GM23338 (cell line): ENCODE results near the gene SLC9C2. TPM values are rescaled to one million over a fixed set of nuclear protein-coding genes. Genes with fewer than 3 reads are reported as not detected.

ENCODE experiments used
- ATAC-seq: fragments of 200-7000 bp; cut with Tn5 transposase; 3 replicates; pipeline ENCODE4 v1.9.1; 2020
- DNase-seq: peaks from one replicate; pipeline ENCODE4 v3.0.0-alpha.2; 2015; ENCODE audit warnings: low spot score
- H2AFZ ChIP-seq: fragments of 200-600 bp; sonication (generic); 2 replicates; pipeline ENCODE4 v1.8.0; 2016; ENCODE audit warnings: antibody characterized with exemption, mild to moderate bottlenecking, moderate library complexity
- H3F3A ChIP-seq: fragments of 200-600 bp; sonication (generic); replicated peaks from 2 replicates; pipeline ENCODE4 v1.8.0; 2017; ENCODE audit warnings: antibody characterized with exemption, mixed run types, low read depth
- H3K27ac ChIP-seq: fragments of 200-600 bp; sonication (generic); 2 replicates; pipeline ENCODE4 v1.6.1; 2016; ENCODE audit warnings: low read depth
- H3K27me3 ChIP-seq: fragments of 200-600 bp; sonication (generic); 2 replicates; pipeline ENCODE4 v1.8.0; 2016; ENCODE audit warnings: mild to moderate bottlenecking, mixed run types, moderate library complexity; ENCODE audit not compliant: insufficient read depth
- H3K36me3 ChIP-seq: fragments of 200-600 bp; sonication (generic); 2 replicates; pipeline ENCODE4 v1.8.0; 2016; ENCODE audit warnings: mild to moderate bottlenecking; ENCODE audit not compliant: insufficient read depth
- H3K4me1 ChIP-seq: fragments of 200-600 bp; sonication (generic); 2 replicates; pipeline ENCODE4 v1.8.0; 2016; ENCODE audit warnings: mild to moderate bottlenecking, moderate library complexity; ENCODE audit not compliant: insufficient read depth
- H3K4me2 ChIP-seq: fragments of 200-600 bp; sonication (generic); 2 replicates; pipeline ENCODE4 v1.7.1; 2017; ENCODE audit warnings: mixed run types
- H3K4me3 ChIP-seq: fragments of 200-600 bp; sonication (generic); 2 replicates; pipeline ENCODE4 v1.6.1; 2016; ENCODE audit warnings: mixed run types
- H3K79me2 ChIP-seq: fragments of 200-600 bp; sonication (generic); replicated peaks from 2 replicates; pipeline ENCODE4 v1.8.0; 2017; ENCODE audit warnings: mild to moderate bottlenecking; ENCODE audit not compliant: insufficient read depth
- H3K9me2 ChIP-seq: fragments of 200-600 bp; sonication (generic); 2 replicates; pipeline ENCODE4 v1.8.0; 2017; ENCODE audit not compliant: insufficient read depth
- H4K20me1 ChIP-seq: fragments of 200-600 bp; sonication (generic); replicated peaks from 2 replicates; pipeline ENCODE4 v1.8.0; 2017; ENCODE audit warnings: mild to moderate bottlenecking; ENCODE audit not compliant: insufficient read depth
- H3K27ac Mint-ChIP-seq: 2 replicates; pipeline ENCODE4 v1.8.0; 2020; ENCODE audit warnings: inconsistent platforms, mild to moderate bottlenecking, moderate library complexity, mixed read lengths
- H3K27me3 Mint-ChIP-seq: 3 replicates; pipeline ENCODE4 v1.8.0; 2022; ENCODE audit warnings: low read depth, mild to moderate bottlenecking, moderate library complexity, mixed read lengths, inconsistent platforms; ENCODE audit not compliant: insufficient read depth, poor library complexity
- H3K36me3 Mint-ChIP-seq: 3 replicates; pipeline ENCODE4 v1.8.0; 2021; ENCODE audit warnings: low read depth, mild to moderate bottlenecking, inconsistent platforms, moderate library complexity, mixed read lengths
- H3K4me1 Mint-ChIP-seq: 3 replicates; pipeline ENCODE4 v1.8.0; 2020; ENCODE audit warnings: mild to moderate bottlenecking, inconsistent platforms, mixed read lengths
- H3K4me3 Mint-ChIP-seq: 3 replicates; pipeline ENCODE4 v1.8.0; 2021; ENCODE audit warnings: moderate library complexity, mild to moderate bottlenecking, inconsistent platforms, mixed read lengths
- H3K9me3 Mint-ChIP-seq: 3 replicates; pipeline ENCODE4 v1.8.0; 2020; ENCODE audit warnings: moderate library complexity, mild to moderate bottlenecking, inconsistent platforms, mixed read lengths
- CREB1 ChIP-seq: fragments of 250-450 bp; sonication (Bioruptor Pico); IDR thresholded peaks from 2 replicates; pipeline ENCODE4 v1.5.0; 2020; ENCODE audit warnings: low read depth, mild to moderate bottlenecking, moderate library complexity
- EZH2 ChIP-seq: fragments of 200-600 bp; sonication (generic); IDR thresholded peaks from one replicate; pipeline ENCODE4 v1.8.0; 2017; ENCODE audit warnings: antibody characterized with exemption, mild to moderate bottlenecking, low read depth; ENCODE audit not compliant: unreplicated experiment
- EZH2phosphoT487 ChIP-seq: fragments of 200-600 bp; sonication (generic); IDR thresholded peaks from one replicate; pipeline ENCODE4 v1.8.1; 2018; ENCODE audit warnings: antibody characterized with exemption; ENCODE audit not compliant: unreplicated experiment
- JUNB ChIP-seq: IDR thresholded peaks from one replicate; pipeline ENCODE4 v1.6.1; 2016; ENCODE audit warnings: antibody characterized with exemption; ENCODE audit not compliant: unreplicated experiment
- NANOG ChIP-seq: IDR thresholded peaks from 2 replicates; pipeline ENCODE4 v1.6.1; 2016; ENCODE audit warnings: antibody characterized with exemption, borderline replicate concordance
- POLR2AphosphoS5 ChIP-seq: IDR thresholded peaks from 2 replicates; pipeline ENCODE4 v1.6.1; 2016; ENCODE audit warnings: antibody characterized with exemption, low read depth
- STAT1 ChIP-seq: IDR thresholded peaks from one replicate; pipeline ENCODE4 v1.6.1; 2016; ENCODE audit warnings: antibody characterized with exemption; ENCODE audit not compliant: unreplicated experiment
- ZNF114 ChIP-seq: fragments of 250-450 bp; sonication (Bioruptor Pico); IDR thresholded peaks from 2 replicates; pipeline ENCODE4 v1.5.0; 2020; ENCODE audit warnings: mild to moderate bottlenecking, moderate library complexity
- ZNF331 ChIP-seq: fragments of 250-450 bp; sonication (Bioruptor Pico); IDR thresholded peaks from 2 replicates; pipeline ENCODE4 v1.5.0; 2020; ENCODE audit warnings: low read depth, mild to moderate bottlenecking, moderate library complexity
- polyA plus RNA-seq: library from polyadenylated mRNA; unstranded; fragments of >200 nt; fragmentation: Nextera tagmentation; extraction: Ambion mirVana; gene quantifications from 2 replicates; pipeline ENCODE4 v1.2.1, GENCODE V29; 2016
- total RNA-seq: library from RNA; depleted of rRNA; stranded (reverse); fragments of >200 nt; shearing (Covaris generic); gene quantifications from 2 replicates; pipeline ENCODE4 v1.2.3, GENCODE V29; 2014
- TF ChIP-seq, protein P1 (sequence below): IDR thresholded peaks from one replicate; pipeline ENCODE4 v1.6.1; 2018; ENCODE audit warnings: antibody characterized with exemption; ENCODE audit not compliant: unreplicated experiment
- TF ChIP-seq, protein P2 (sequence below): IDR thresholded peaks from 2 replicates; pipeline ENCODE4 v1.6.1; 2016; ENCODE audit warnings: antibody characterized with exemption
- TF ChIP-seq, protein P3 (sequence below), 2 experiments: fragments of 200-600 bp in 1 of 2; sonication (generic) in 1 of 2; conservative IDR thresholded peaks; 2 replicates each; pipeline versions ENCODE4 v1.5.1 to v1.6.1; 2016 to 2017; ENCODE audit warnings: antibody characterized with exemption in 2 of 2, low read depth in 2 of 2, mild to moderate bottlenecking in 2 of 2, moderate library complexity in 1 of 2

The SLC9C2 gene
- total and polyA plus RNA-seq, 2 experiments from 2014 or later, result not detected

DNA sequence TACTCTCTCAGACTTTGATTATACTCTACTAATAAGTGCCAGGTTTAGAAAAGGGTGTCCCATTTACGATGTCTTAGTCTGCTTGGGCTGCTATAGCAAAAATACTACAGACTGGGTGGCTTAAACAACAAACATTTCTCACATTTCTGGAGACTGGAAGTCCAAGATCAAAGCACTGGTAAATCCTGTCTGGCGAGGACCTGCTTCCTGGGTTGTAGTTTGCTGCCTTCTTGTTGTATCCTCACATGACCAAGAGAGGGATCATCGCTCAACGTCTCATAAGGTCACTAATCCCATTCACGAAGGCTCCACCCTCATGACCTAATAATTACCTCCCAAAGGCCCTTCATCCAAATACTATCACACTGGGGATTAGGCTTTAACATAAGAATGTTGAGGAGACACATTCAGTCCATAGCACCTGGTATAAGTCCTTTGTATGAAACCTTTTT is 113.7 kb downstream of the SLC9C2 start (continued):
- TF ChIP-seq, protein P1, sequence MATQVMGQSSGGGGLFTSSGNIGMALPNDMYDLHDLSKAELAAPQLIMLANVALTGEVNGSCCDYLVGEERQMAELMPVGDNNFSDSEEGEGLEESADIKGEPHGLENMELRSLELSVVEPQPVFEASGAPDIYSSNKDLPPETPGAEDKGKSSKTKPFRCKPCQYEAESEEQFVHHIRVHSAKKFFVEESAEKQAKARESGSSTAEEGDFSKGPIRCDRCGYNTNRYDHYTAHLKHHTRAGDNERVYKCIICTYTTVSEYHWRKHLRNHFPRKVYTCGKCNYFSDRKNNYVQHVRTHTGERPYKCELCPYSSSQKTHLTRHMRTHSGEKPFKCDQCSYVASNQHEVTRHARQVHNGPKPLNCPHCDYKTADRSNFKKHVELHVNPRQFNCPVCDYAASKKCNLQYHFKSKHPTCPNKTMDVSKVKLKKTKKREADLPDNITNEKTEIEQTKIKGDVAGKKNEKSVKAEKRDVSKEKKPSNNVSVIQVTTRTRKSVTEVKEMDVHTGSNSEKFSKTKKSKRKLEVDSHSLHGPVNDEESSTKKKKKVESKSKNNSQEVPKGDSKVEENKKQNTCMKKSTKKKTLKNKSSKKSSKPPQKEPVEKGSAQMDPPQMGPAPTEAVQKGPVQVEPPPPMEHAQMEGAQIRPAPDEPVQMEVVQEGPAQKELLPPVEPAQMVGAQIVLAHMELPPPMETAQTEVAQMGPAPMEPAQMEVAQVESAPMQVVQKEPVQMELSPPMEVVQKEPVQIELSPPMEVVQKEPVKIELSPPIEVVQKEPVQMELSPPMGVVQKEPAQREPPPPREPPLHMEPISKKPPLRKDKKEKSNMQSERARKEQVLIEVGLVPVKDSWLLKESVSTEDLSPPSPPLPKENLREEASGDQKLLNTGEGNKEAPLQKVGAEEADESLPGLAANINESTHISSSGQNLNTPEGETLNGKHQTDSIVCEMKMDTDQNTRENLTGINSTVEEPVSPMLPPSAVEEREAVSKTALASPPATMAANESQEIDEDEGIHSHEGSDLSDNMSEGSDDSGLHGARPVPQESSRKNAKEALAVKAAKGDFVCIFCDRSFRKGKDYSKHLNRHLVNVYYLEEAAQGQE, result no peak
- TF ChIP-seq POLR2AphosphoS5 (0 out of 2 replicates have a peak, but pooled peaks have one; percentile 16), CREB1 (CRISPR knock-in tag) (peak; percentile 23; the same call in 1 of the 2 replicates), ZNF331 (CRISPR knock-in tag) (no peak), EZH2 (no peak), JUNB (no peak), ZNF114 (CRISPR knock-in tag) (no peak), NANOG (no peak), STAT1 (no peak)

DNA sequence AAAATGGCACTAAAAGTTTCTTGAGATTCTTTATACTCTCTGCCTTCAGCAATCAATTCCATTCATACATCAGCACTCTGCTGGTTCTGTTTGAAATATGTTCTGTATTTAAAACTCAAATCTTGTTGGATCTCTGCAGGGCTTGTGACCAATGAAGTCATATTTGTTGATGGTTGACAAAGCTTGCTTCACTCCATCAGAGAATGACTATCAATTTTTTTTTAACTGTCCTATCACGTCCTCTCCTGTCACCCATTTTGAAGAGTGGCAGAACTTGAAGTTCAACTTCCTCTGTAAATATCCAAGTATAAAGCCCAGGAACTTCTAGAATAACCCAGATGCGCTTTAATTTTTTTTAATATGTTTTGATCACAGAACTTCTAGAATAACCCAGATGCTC is 114.9 kb downstream of the SLC9C2 start:
- Histone ChIP-seq H3K27me3 (no peaks in the 10 kb centered on the region), H3K36me3 (peaks cover 51% of the 10 kb centered on the region), H4K20me1 (peaks cover 2% of the 10 kb centered on the region; the same call in 1 of the 2 replicates), H3F3A (0 out of 2 replicates have a peak, but pooled peaks cover 10% of the 10 kb centered on the region), H3K4me3 (no peak overlapping the region), H3K79me2 (no peaks in the 10 kb centered on the region; the same call in 1 of the 2 replicates), H3K4me1 (peaks cover 8% of the 10 kb centered on the region), H3K27ac (0 out of 2 replicates have a peak overlapping the region, but pooled peaks have one; percentile 3), H2AFZ (no peak overlapping the region), H3K9me2 (peaks cover 8% of the 10 kb centered on the region; the same call in 1 of the 2 replicates), H3K4me2 (no peak overlapping the region)
- Mint-ChIP-seq H3K27ac (no peak overlapping the region), H3K9me3 (peaks cover 6% of the 10 kb centered on the region), H3K36me3 (peaks cover 89% of the 10 kb centered on the region), H3K27me3 (peaks cover 11% of the 10 kb centered on the region), H3K4me1 (peaks cover 9% of the 10 kb centered on the region), H3K4me3 (no peak overlapping the region)
- ATAC-seq (no peak), DNase-seq (no peak)
- TF ChIP-seq STAT1, result no peak

DNA sequence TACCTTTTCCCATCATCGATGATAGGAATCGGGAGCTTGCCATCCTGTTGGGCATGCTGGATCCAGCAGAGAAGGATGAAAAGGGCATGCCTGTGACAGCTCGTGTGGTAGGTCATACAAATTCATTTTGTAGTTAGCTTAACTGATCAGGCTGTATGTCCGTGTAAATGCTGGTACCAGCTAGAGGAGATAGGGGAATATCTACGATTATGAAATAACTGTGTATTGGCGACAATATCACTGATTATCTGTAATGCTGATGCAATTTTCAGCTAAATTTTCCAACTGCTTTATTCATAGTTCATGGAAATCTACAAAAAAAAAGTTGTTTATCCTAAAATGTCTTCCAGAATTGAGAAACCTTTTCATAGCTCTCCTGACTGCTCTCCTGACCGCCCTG is 117.5 kb downstream of the SLC9C2 start:
- Histone ChIP-seq H4K20me1 (peaks cover 11% of the 10 kb centered on the region; the same call in 1 of the 2 replicates), H3F3A (0 out of 2 replicates have a peak, but pooled peaks cover 10% of the 10 kb centered on the region), H3K4me2 (no peak overlapping the region), H2AFZ (no peak overlapping the region), H3K27me3 (no peaks in the 10 kb centered on the region), H3K4me3 (no peak overlapping the region), H3K27ac (peak overlapping the region; percentile 21; the same call in 1 of the 2 replicates), H3K79me2 (peaks cover 22% of the 10 kb centered on the region), H3K36me3 (peaks cover 77% of the 10 kb centered on the region), H3K4me1 (peaks cover 2% of the 10 kb centered on the region), H3K9me2 (no peaks in the 10 kb centered on the region)
- H3K4me1 Mint-ChIP-seq, result peaks cover 8% of the 10 kb centered on the region
- H3K27ac Mint-ChIP-seq, result no peak overlapping the region
- DNase-seq (no peak), ATAC-seq (no peak)
- no peaks in the 10 kb centered on the region; the same call in 2 of the 3 replicates for H3K9me3 Mint-ChIP-seq
- no peak overlapping the region for H3K4me3 Mint-ChIP-seq
- H3K36me3 Mint-ChIP-seq, result peaks cover 98% of the 10 kb centered on the region
- peaks cover 12% of the 10 kb centered on the region for H3K27me3 Mint-ChIP-seq
- TF ChIP-seq POLR2AphosphoS5, result no peak
- no peak for TF ChIP-seq CREB1 (CRISPR knock-in tag)
- TF ChIP-seq, protein P2, sequence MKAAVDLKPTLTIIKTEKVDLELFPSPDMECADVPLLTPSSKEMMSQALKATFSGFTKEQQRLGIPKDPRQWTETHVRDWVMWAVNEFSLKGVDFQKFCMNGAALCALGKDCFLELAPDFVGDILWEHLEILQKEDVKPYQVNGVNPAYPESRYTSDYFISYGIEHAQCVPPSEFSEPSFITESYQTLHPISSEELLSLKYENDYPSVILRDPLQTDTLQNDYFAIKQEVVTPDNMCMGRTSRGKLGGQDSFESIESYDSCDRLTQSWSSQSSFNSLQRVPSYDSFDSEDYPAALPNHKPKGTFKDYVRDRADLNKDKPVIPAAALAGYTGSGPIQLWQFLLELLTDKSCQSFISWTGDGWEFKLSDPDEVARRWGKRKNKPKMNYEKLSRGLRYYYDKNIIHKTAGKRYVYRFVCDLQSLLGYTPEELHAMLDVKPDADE, result no peak
- TF ChIP-seq, protein P3, sequence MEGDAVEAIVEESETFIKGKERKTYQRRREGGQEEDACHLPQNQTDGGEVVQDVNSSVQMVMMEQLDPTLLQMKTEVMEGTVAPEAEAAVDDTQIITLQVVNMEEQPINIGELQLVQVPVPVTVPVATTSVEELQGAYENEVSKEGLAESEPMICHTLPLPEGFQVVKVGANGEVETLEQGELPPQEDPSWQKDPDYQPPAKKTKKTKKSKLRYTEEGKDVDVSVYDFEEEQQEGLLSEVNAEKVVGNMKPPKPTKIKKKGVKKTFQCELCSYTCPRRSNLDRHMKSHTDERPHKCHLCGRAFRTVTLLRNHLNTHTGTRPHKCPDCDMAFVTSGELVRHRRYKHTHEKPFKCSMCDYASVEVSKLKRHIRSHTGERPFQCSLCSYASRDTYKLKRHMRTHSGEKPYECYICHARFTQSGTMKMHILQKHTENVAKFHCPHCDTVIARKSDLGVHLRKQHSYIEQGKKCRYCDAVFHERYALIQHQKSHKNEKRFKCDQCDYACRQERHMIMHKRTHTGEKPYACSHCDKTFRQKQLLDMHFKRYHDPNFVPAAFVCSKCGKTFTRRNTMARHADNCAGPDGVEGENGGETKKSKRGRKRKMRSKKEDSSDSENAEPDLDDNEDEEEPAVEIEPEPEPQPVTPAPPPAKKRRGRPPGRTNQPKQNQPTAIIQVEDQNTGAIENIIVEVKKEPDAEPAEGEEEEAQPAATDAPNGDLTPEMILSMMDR (conservative IDR thresholded peaks at IDR 0.05; ENCODE audit: low read depth in 2 of 2), result no peak
- no peak for TF ChIP-seq NANOG
- TF ChIP-seq EZH2phosphoT487, result no peak
- TF ChIP-seq ZNF114 (CRISPR knock-in tag), result no peak
- no peak for TF ChIP-seq STAT1
